ENCODE measurements around the gene RAB32.

Gene RAB32

GRCh38 chr6:146582857-146583256 is 39.2 kb downstream of the RAB32 start:
- no peak for DNase-seq (ENCODE audit: low read depth)

DNA sequence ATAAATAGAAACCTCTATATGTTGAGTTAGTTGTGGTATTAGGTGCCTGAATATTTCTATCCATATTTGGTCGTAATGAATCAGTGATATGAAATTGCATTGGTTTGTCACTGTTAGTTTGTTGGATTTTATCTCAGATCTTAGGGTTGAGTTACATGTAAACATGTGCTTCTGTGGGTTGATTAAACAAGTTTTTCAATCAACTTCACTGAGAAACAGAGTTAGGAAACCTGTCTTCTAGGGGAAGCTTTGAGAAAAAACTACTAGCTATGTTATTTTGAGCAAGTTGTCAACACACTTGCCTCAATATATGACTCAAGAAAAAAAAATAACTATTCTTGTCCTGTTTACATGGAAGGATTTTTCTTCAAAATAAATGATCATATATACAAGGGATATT is 40.3 kb downstream of the RAB32 start:
- DNase-seq (ENCODE audit: low read depth) = no peak

DNA sequence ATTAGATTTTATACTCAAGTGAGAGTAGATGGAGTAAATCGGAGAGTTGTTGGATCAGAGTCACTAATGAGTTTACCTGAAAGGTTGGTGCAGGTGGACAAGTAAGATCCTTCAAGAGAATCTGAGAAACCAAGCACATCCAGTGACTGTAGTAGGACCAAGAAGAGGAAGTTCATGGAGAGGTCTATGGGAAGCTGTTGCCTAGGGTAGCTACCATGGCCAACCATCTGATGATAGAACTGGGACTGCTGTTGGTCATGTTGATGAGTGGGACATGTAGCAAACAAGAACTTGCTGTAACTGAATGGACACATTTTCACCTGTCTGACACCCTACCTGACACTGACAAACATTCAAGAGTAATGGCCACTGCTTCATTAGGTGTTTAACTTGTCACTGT is 43.8 kb downstream of the RAB32 start:
- DNase-seq (ENCODE audit: low read depth) = no peak

- no peak for DNase-seq (ENCODE audit: low read depth)
Measured at GRCh38 chr6:146590492-146590891, 46.9 kb downstream of the RAB32 start.

DNA sequence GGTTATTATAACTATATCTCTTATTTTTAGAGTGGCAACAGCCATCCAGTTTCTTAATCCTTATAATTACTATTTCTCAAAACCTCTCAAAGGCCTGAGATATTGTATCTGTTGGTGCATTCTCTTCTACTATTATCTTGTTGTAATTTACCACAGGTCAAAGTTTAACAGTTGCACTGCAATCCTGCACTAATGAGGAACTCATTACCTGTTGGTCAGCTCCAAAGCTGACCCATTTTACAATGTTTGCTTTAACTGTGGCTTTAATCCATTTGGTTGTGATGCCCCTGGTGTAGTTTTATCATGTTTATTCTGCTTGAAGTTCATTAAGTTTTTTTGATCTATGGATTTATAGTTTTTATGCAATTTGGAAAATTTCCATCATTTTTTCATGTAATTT is 48.8 kb downstream of the RAB32 start:
- no peak for DNase-seq (ENCODE audit: low read depth)

- DNase-seq (ENCODE audit: low read depth) = no peak
Measured at GRCh38 chr6:146593986-146594385, 50.4 kb downstream of the RAB32 start.

DNA sequence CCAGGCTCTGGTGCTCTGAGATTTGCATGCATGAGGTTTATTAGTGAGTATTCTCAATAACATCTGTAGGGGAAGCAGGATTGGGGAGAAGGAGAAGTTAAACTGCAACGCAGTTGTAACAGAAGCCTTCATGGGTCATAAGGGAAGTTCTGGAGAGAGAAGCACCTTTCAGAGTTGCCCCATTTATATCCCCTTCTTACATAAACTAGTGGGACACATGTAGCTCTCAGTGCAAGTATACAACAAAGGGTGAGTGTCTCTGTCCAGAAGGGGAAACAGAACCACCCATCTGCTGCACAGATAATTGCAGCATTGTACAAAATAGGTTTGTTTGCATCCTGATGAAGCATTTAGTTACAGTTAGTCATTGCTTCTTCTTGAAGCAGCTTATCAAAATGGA is 50.9 kb downstream of the RAB32 start:
- DNase-seq (ENCODE audit: low read depth) = no peak

DNA sequence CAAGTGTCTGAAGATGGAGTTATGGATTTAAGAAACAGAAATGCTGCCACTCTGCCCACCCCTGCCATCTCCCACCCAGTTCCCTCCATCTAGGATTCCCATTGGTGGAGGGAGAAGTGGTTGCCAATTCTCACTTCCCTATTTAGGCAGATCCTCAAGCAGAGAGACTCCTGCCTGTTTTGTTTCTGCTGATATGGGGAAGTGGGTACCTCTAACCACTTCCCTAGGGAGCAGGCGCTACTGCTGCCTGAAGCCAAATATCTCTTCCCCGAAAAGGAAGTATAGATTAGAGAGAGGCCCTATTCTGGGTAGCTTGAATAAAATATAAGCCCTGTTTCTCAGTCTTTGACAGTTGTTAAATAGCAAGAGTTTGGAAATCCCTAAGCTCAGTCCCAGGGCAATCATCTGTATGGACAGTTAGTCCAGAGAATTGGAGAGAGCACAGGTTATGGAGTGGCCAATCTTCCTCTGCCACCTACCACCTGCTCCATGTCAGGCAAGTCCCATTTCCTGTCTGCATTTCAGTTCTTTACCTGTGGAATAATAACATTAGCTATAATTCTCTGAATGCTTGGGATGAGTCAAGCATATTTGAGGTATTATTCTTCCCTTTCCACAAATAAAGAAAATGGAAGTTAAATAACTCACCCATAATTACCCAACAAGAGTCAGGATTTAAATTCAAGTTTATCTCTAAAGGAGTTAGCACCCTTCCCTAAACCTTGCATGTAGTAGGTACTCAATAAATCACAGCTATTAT is 52.5 kb downstream of the RAB32 start:
- DNase-seq (ENCODE audit: low read depth) = no peak

DNA sequence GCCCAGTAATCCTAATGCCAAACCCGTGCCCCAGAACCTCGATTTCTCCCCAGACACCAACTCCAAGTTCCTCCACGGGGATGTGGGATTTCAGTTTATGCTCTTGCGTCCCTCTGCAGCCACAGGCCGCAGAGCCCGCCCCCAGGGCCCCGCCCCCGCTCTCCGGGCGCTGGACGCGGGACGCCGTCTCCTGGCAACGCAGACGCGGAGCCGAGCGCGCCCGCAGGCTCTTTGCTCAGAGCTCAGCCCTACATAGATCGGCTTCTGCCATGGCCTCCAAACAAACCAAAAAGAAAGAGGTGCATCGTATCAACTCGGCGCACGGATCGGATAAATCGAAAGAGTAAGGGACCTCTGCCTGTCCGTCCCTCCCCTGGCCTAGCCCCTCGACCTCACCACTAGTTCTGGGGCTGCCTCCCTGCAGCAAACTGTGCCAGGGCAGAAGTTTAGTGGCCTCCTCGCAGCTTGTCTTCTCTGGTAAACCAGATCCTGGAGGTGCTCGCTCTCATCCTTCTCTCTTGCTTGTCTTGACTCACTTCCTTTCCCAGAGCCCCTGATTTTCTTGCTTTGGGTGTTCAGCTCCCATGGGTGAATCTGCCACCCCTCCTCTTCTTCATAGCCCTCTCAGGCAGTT is 55.3 kb downstream of the RAB32 start, which contains the start of gene ADGB:
TSS of gene ADGB (plus strand) at position 201 of the 634 bp plus-strand sequence. CDS start at position 270, 69 bp downstream.
- DNase-seq (ENCODE audit: low read depth) = no peak

GRCh38 chr6:146601352-146601751 is 57.7 kb downstream of the RAB32 start:
- no peak for DNase-seq (ENCODE audit: low read depth)

- no peak for DNase-seq (ENCODE audit: low read depth)
Measured at GRCh38 chr6:146602526-146602925, 58.9 kb downstream of the RAB32 start.

All from stimulated activated CD8-positive, alpha-beta memory T cell treated with anti-CD3 and anti-CD28 coated beads, Interleukin-15, amount 100 ng/mL, for 24 hours (primary cell).